ENCODE measurements around the gene ATP8B1.

ATP8B1 gene

GRCh38 chr18:57792631-57793301 lies 10.3 kb downstream of the ATP8B1 start:
- no peak for DNase-seq (ENCODE audit: low read depth in 2 of 2)

- DNase-seq (ENCODE audit: low read depth in 2 of 2): no peak
Observed at GRCh38 chr18:57791911-57792310, 11.2 kb downstream of the ATP8B1 start.

- DNase-seq (ENCODE audit: low read depth in 2 of 2): no peak
Observed at GRCh38 chr18:57791192-57791591, 11.9 kb downstream of the ATP8B1 start.

- no peak for DNase-seq (ENCODE audit: low read depth in 2 of 2)
Observed at GRCh38 chr18:57790316-57790715, 12.8 kb downstream of the ATP8B1 start.

GRCh38 chr18:57789759-57790158 lies 13.4 kb downstream of the ATP8B1 start:
- DNase-seq (ENCODE audit: low read depth in 2 of 2): no peak

GRCh38 chr18:57789090-57789489 lies 14.0 kb downstream of the ATP8B1 start:
- no peak for DNase-seq (ENCODE audit: low read depth in 2 of 2)

GRCh38 chr18:57787068-57787685 lies 15.9 kb downstream of the ATP8B1 start:
- DNase-seq (ENCODE audit: low read depth in 2 of 2): no peak

- DNase-seq (ENCODE audit: low read depth in 2 of 2): no peak
Observed at GRCh38 chr18:57785751-57786437, 17.2 kb downstream of the ATP8B1 start.

GRCh38 chr18:57784801-57785114 lies 18.4 kb downstream of the ATP8B1 start:
- DNase-seq (ENCODE audit: low read depth in 2 of 2): no peak

- DNase-seq (ENCODE audit: low read depth in 2 of 2): no peak
Observed at GRCh38 chr18:57784034-57784800, 18.9 kb downstream of the ATP8B1 start.

- no peak for DNase-seq (ENCODE audit: low read depth in 2 of 2)
Observed at GRCh38 chr18:57782049-57782448, 21.1 kb downstream of the ATP8B1 start.

GRCh38 chr18:57780706-57781347 lies 22.3 kb downstream of the ATP8B1 start:
- no peak for DNase-seq (ENCODE audit: low read depth in 2 of 2)

- no peak for DNase-seq (ENCODE audit: low read depth in 2 of 2)
Observed at GRCh38 chr18:57780318-57780705, 22.8 kb downstream of the ATP8B1 start.

- DNase-seq (ENCODE audit: low read depth in 2 of 2): no peak
Observed at GRCh38 chr18:57776767-57777166, 26.3 kb downstream of the ATP8B1 start.

GRCh38 chr18:57776354-57776753 lies 26.8 kb downstream of the ATP8B1 start:
- DNase-seq (ENCODE audit: low read depth in 2 of 2): peak; percentile 1 to 3

GRCh38 chr18:57775937-57776336 lies 27.2 kb downstream of the ATP8B1 start:
- DNase-seq (ENCODE audit: low read depth in 2 of 2): no peak

- DNase-seq (ENCODE audit: low read depth in 2 of 2): no peak
Observed at GRCh38 chr18:57772387-57772799, 30.7 kb downstream of the ATP8B1 start.

- no peak for DNase-seq (ENCODE audit: low read depth in 2 of 2)
Observed at GRCh38 chr18:57771626-57772025, 31.5 kb downstream of the ATP8B1 start.

- no peak for DNase-seq (ENCODE audit: low read depth in 2 of 2)
Observed at GRCh38 chr18:57771193-57771592, 31.9 kb downstream of the ATP8B1 start.

GRCh38 chr18:57768537-57769326 lies 34.4 kb downstream of the ATP8B1 start:
- no peak for DNase-seq (ENCODE audit: low read depth in 2 of 2)

Measured in stimulated activated CD8-positive, alpha-beta memory T cell treated with anti-CD3 and anti-CD28 coated beads, Interleukin-2, amount 100 ng/mL, for 48 hours (primary cell).